ENCODE measurements around the gene FHAD1. TPM values are rescaled to one million over a fixed set of nuclear protein-coding genes. Genes with fewer than 3 reads are reported as not detected.

The FHAD1 gene
- total and polyA plus RNA-seq, 2 of the 13 experiments (the other 11 are each of a cell fraction or from before 2014, with no cell fraction given) = not detected

GRCh38 chr1:15272009-15272781 is 25.2 kb downstream of the FHAD1 start (continued):
- TF ChIP-seq MAFF (IDR thresholded peaks at IDR 0.05; ENCODE audit: low read depth, low read length) = peak; percentile 16; the same call in 1 of the 2 replicates
- no peak for TF ChIP-seq ZNF570 (CRISPR knock-in tag; IDR thresholded peaks at IDR 0.05; ENCODE audit: borderline replicate concordance)
- no peak for TF ChIP-seq ZNF33A (CRISPR knock-in tag; IDR thresholded peaks at IDR 0.05; ENCODE audit: borderline replicate concordance)
- 0 out of 2 replicates have a peak, but pooled peaks have one; percentile 46 for TF ChIP-seq ELF3 (CRISPR knock-in tag; IDR thresholded peaks at IDR 0.05)
- peak; percentile 34 for TF ChIP-seq FOXA3 (CRISPR knock-in tag; IDR thresholded peaks at IDR 0.05)
- no peak for TF ChIP-seq NR0B2 (CRISPR knock-in tag; IDR thresholded peaks at IDR 0.05)
- TF ChIP-seq HIVEP1 (CRISPR knock-in tag; IDR thresholded peaks at IDR 0.05) = 0 out of 2 replicates have a peak, but pooled peaks have one; percentile 60
- no peak for TF ChIP-seq ZBTB14 (CRISPR knock-in tag; IDR thresholded peaks at IDR 0.05)
- TF ChIP-seq ZNF512B (CRISPR knock-in tag; IDR thresholded peaks at IDR 0.05; ENCODE audit: borderline replicate concordance) = 0 out of 2 replicates have a peak, but pooled peaks have one; percentile 24
- TF ChIP-seq BRF2 (CRISPR knock-in tag; IDR thresholded peaks at IDR 0.05) = no peak
- TF ChIP-seq ZFP62 (CRISPR knock-in tag; IDR thresholded peaks at IDR 0.05) = no peak
- no peak for TF ChIP-seq ZNF784 (CRISPR knock-in tag; IDR thresholded peaks at IDR 0.05; ENCODE audit: borderline replicate concordance)
- TF ChIP-seq PBX2 (CRISPR knock-in tag; IDR thresholded peaks at IDR 0.05) = no peak
- 0 out of 2 replicates have a peak, but pooled peaks have one; percentile 24 for TF ChIP-seq ZNF274 (CRISPR knock-in tag; IDR thresholded peaks at IDR 0.05)
- no peak for TF ChIP-seq ATAD3A (CRISPR knock-in tag; IDR thresholded peaks at IDR 0.05)
- no peak for TF ChIP-seq MEIS1 (CRISPR knock-in tag; IDR thresholded peaks at IDR 0.05; ENCODE audit: borderline replicate concordance)
- TF ChIP-seq GABPA (IDR thresholded peaks at IDR 0.05; ENCODE audit: low read depth, low read length) = no peak
- TF ChIP-seq GABPA (CRISPR knock-in tag; IDR thresholded peaks at IDR 0.05; ENCODE audit: low read depth) = no peak
- no peak for TF ChIP-seq ZBTB46 (CRISPR knock-in tag; IDR thresholded peaks at IDR 0.05; ENCODE audit: borderline replicate concordance)

Data from HepG2 (cell line).